Measurements from ENCODE around the gene INPP1.
"Not testable (repeated sequence)": the region's sequence is repeated elsewhere in the genome, so short reads cannot be mapped to it uniquely, and the experiment has no call there.

The INPP1 gene

GRCh38 chr2:190327867-190328572, 15.4 kb upstream of the INPP1 start:
- POLR2A ChIA-PET: no interaction called here
- CTCF ChIA-PET: interaction anchor here (1.5 to 2.2 kb wide), 2 partner anchors 17 to 184 kb away, joined by 4 to 6 read pairs; no protein-coding TSS in a partner anchor
- no peak overlapping the region for H3K4me3 ChIP-seq (ENCODE audit: low read depth, low read length)
- TF ChIP-seq CTCF (IDR thresholded peaks at IDR 0.05; ENCODE audit: insufficient read depth, low read length, missing control alignments): no peak
- no peak for DNase-seq (ENCODE audit: low read depth, low spot score)

GRCh38 chr2:190328573-190329147, 14.7 kb upstream of the INPP1 start:
- no peak for TF ChIP-seq CTCF (IDR thresholded peaks at IDR 0.05; ENCODE audit: insufficient read depth, low read length, missing control alignments)
- no peak overlapping the region for H3K4me3 ChIP-seq (ENCODE audit: low read depth, low read length)
- ChIA-PET POLR2A (no interaction called here), CTCF (interaction anchor here (1.5 to 4.9 kb wide), 3 partner anchors 9 to 184 kb away, joined by 4 to 28 read pairs (median 6); partner anchors contain the start of gene HIBCH)
- DNase-seq (ENCODE audit: low read depth, low spot score): no peak

- POLR2A ChIA-PET: no interaction called here
- H3K4me3 ChIP-seq (ENCODE audit: low read depth, low read length): no peak overlapping the region
- CTCF ChIA-PET: interaction anchor here (1.0 to 4.9 kb wide), 3 partner anchors 10 to 14 kb away, joined by 4 to 28 read pairs (median 4); partner anchors contain the start of genes HIBCH and INPP1
- no peak for TF ChIP-seq CTCF (IDR thresholded peaks at IDR 0.05; ENCODE audit: insufficient read depth, low read length, missing control alignments)
- DNase-seq (ENCODE audit: low read depth, low spot score): no peak
These were observed 10.0 kb upstream of the INPP1 start for GRCh38 chr2:190333395-190333794.

GRCh38 chr2:190333928-190334327, 9.5 kb upstream of the INPP1 start:
- no peak overlapping the region for H3K4me3 ChIP-seq (ENCODE audit: low read depth, low read length)
- ChIA-PET POLR2A (no interaction called here), CTCF (interaction anchor here (1.3 kb wide), 1 partner anchor 10 kb away, joined by 4 read pairs; the partner anchor contains the start of gene INPP1)
- no peak for DNase-seq (ENCODE audit: low read depth, low spot score)
- TF ChIP-seq CTCF (IDR thresholded peaks at IDR 0.05; ENCODE audit: insufficient read depth, low read length, missing control alignments): no peak

- no peak for TF ChIP-seq CTCF (IDR thresholded peaks at IDR 0.05; ENCODE audit: insufficient read depth, low read length, missing control alignments)
- H3K4me3 ChIP-seq (ENCODE audit: low read depth, low read length): no peak overlapping the region
- ChIA-PET POLR2A (no interaction called here), CTCF (interaction anchor here (0.5 kb wide), 1 partner anchor 9 kb away, joined by 3 read pairs; no protein-coding TSS in a partner anchor)
- DNase-seq (ENCODE audit: low read depth, low spot score): no peak
These were observed 8.7 kb upstream of the INPP1 start for GRCh38 chr2:190334479-190335224.

GRCh38 chr2:190335225-190335559, 8.2 kb upstream of the INPP1 start:
- no peak overlapping the region for H3K4me3 ChIP-seq (ENCODE audit: low read depth, low read length)
- POLR2A ChIA-PET: no interaction called here
- CTCF ChIA-PET: no interaction called here
- no peak for DNase-seq (ENCODE audit: low read depth, low spot score)
- TF ChIP-seq CTCF (IDR thresholded peaks at IDR 0.05; ENCODE audit: insufficient read depth, low read length, missing control alignments): no peak

GRCh38 chr2:190335584-190335983, 7.8 kb upstream of the INPP1 start:
- H3K4me3 ChIP-seq (ENCODE audit: low read depth, low read length); POLR2A ChIA-PET; DNase-seq (ENCODE audit: low read depth, low spot score); CTCF ChIA-PET: not testable (repeated sequence)

All from AG04449 (cell line).